Bronchial epithelial cell (primary cell): ENCODE results near the gene HSPA9. TPM values are rescaled to one million over a fixed set of nuclear protein-coding genes. Genes with fewer than 3 reads are reported as not detected.

ENCODE experiments used
- DNase-seq: peaks from one replicate; pipeline ENCODE4 v3.0.0-alpha.2; 2010; ENCODE audit warnings: low read depth
- FAIRE-seq: peaks from 2 replicates; lab custom pipeline; 2011; peaks lifted over from hg19 to GRCh38; lab: Jason Lieb, UNC
- H3K27me3 ChIP-seq: 2 replicates; pipeline ENCODE4 v1.5.1; 2011; ENCODE audit warnings: low read length; ENCODE audit not compliant: control insufficient read depth, insufficient read depth
- H3K36me3 ChIP-seq: 2 replicates; pipeline ENCODE4 v1.5.1; 2011; ENCODE audit warnings: low read length; ENCODE audit not compliant: control insufficient read depth, insufficient read depth
- H3K4me3 ChIP-seq: 2 replicates; pipeline ENCODE4 v1.5.1; 2011; ENCODE audit warnings: mild to moderate bottlenecking, low read depth, low read length, control low read depth
- CTCF ChIP-seq: IDR thresholded peaks from 2 replicates; pipeline ENCODE4 v1.5.1; 2011; ENCODE audit warnings: mild to moderate bottlenecking, moderate library complexity, low read length, control low read depth, inconsistent platforms; ENCODE audit not compliant: insufficient read depth, severe bottlenecking
- total RNA-seq: library from RNA; depleted of rRNA; stranded (reverse); fragments of >200 nt; gene quantifications from 2 replicates; pipeline ENCODE4 v1.2.1, GENCODE V29; 2014

HSPA9 gene
- total RNA-seq, 1 donor from 2014 or later, result 1,205 TPM

GRCh38 chr5:138588013-138588788 lies 13.0 kb upstream of the HSPA9 start:
- DNase-seq (no peak), FAIRE-seq (no peak)
- no peaks in the 10 kb centered on the region for H3K27me3 ChIP-seq
- no peak overlapping the region for H3K4me3 ChIP-seq
- no peaks in the 10 kb centered on the region for H3K36me3 ChIP-seq
- TF ChIP-seq CTCF, result no peak

- H3K4me3 ChIP-seq, result no peak overlapping the region
- H3K36me3 ChIP-seq, result no peaks in the 10 kb centered on the region
- no peak for TF ChIP-seq CTCF
- no peak for DNase-seq
- H3K27me3 ChIP-seq, result no peaks in the 10 kb centered on the region
- FAIRE-seq, result no peak
Observed at GRCh38 chr5:138585157-138585556, 10.0 kb upstream of the HSPA9 start.

- no peak overlapping the region for H3K4me3 ChIP-seq
- no peak for FAIRE-seq
- no peak for TF ChIP-seq CTCF
Observed at GRCh38 chr5:138583984-138584637, 8.9 kb upstream of the HSPA9 start.

GRCh38 chr5:138582959-138583358 lies 7.8 kb upstream of the HSPA9 start:
- Histone ChIP-seq H3K27me3 (no peaks in the 10 kb centered on the region), H3K36me3 (no peaks in the 10 kb centered on the region), H3K4me3 (no peak overlapping the region)
- TF ChIP-seq CTCF, result no peak
- FAIRE-seq, result no peak
- DNase-seq, result no peak

More at GRCh38 chr5:138583984-138584637, 8.9 kb upstream of the HSPA9 start:
- no peak for DNase-seq
- H3K27me3 ChIP-seq, result no peaks in the 10 kb centered on the region
- no peaks in the 10 kb centered on the region for H3K36me3 ChIP-seq

- Histone ChIP-seq H3K36me3 (no peaks in the 10 kb centered on the region), H3K4me3 (no peak overlapping the region), H3K27me3 (no peaks in the 10 kb centered on the region)
- no peak for DNase-seq
- no peak for FAIRE-seq
- no peak for TF ChIP-seq CTCF
Observed at GRCh38 chr5:138580777-138581176, 5.6 kb upstream of the HSPA9 start.
